GM19455 (cell line): Measurements from ENCODE around the gene LRRFIP1.
"Not testable (repeated sequence)": the region's sequence is repeated elsewhere in the genome, so short reads cannot be mapped to it uniquely, and the experiment has no call there.

Source experiments
- ATAC-seq: cut with Tn5 transposase; IDR thresholded peaks from one replicate; pipeline ENCODE4 v1.9.1; 2021; ENCODE audit not compliant: unreplicated experiment

LRRFIP1 gene, protein sequence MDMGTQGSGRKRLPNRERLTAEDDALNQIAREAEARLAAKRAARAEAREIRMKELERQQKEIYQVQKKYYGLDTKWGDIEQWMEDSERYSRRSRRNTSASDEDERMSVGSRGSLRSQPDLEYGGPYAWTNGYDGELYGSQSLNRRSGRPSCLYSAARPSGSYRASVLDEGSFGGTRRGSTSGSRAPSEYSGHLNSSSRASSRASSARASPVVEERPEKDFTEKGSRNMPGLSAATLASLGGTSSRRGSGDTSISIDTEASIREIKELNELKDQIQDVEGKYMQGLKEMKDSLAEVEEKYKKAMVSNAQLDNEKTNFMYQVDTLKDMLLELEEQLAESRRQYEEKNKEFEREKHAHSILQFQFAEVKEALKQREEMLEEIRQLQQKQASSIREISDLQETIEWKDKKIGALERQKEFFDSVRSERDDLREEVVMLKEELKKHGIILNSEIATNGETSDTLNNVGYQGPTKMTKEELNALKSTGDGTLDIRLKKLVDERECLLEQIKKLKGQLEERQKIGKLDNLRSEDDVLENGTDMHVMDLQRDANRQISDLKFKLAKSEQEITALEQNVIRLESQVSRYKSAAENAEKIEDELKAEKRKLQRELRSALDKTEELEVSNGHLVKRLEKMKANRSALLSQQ

DNA sequence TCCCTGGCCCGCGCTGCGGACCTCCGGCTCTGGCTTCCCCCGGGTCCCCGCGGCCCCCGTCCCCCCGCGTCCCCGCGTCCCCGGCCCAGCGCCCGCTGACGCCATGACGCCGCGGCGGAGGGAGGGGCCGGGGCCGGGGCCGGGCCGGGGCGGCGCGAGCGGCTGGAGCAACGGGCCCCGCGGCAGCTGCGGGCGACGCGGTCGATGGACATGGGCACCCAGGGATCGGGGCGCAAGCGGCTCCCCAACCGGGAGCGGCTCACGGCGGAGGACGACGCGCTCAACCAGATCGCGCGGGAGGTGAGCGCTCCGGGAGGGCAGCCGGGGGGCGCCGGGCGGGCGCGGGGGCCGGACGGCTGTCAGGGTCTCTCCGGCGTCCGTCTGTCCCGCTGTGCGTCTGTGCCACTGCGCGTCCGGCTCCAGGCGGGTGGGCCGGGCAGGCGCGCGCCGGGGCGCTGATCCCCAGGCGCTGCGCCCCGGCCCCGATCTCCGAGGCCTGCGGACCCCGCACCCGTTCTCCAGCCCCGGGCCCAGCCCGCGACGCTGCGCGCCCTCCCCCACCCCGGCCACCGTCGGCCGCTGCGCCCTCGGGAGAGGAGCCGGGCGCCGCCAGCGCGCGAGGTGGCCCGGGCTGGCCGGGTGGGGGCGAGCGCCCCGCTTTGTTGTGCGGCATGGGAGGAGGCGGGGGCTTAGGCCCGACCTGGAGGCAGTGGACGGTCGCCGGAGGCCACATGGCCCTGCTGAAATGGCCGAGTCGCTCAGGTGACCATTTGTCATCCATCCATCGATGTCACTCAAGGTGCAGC lies at the start of gene LRRFIP1:
Gene LRRFIP1, plus strand, starts transcription at position 147 of the 806 bp plus-strand sequence. Its CDS starts 58 bp downstream, at position 205.
- ATAC-seq, result no peak

DNA sequence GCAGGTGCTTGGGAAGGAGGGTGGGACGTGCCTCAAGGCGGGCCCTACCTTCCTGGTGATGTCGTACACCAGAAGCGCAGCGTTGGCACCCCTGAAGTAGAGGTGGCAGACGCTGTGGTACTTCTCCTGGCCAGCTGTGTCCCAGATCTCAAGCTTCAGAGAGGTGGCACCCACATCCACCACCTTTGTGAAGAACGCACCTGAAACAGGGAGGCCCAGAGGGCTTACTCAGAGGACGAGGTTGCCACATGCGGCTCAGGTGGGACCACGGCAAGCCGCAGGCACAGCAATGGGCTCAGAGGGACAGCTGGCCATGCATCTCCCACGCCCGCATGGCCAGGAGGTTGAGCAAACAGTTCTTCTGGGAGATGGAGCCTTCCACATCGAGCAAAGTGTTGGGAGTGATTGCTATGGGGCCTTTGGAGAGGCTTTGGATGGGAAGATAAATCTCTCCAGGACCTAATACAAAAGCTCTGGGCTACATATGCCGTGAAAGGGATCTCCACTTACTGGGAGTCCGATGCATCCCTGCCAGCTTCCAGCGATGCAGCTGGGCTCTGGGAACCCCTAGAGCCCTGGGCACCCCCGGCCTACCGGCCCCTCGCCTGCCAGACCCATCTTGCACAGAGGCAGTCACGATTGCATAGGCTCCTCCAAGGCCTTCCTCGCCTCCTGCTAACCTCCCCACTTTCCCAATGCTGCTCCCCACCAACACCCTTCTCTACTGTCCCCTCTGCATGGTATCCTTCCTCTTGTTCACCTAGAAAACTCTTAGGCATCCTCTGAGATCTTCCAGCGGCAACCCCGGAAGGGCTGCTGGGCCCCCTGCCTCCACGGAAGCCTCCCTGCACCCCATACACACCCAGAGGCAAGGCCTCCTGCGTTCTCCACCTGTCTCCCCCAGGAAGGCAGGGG lies 49.2 kb upstream of the LRRFIP1 start:
- ATAC-seq, result no peak

DNA sequence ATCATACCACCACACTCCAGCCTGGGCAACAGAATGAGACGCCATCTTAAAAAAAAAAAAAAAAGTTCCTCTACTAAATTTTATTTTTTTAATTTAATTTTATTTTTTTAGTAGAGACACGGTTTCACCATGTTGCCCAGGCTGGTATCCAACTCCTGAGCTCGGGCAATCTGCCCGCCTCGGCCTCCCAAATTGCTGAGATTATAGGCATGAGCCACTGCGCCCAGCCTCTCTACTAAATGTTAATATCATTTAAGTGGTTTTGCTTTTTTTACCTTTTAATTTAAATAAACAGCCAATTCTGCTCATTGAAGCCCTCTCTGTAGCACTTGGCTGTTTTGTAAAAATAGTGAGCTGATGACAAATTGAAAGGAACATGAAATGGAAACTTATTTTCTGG lies 46.1 kb upstream of the LRRFIP1 start:
- no peak for ATAC-seq

DNA sequence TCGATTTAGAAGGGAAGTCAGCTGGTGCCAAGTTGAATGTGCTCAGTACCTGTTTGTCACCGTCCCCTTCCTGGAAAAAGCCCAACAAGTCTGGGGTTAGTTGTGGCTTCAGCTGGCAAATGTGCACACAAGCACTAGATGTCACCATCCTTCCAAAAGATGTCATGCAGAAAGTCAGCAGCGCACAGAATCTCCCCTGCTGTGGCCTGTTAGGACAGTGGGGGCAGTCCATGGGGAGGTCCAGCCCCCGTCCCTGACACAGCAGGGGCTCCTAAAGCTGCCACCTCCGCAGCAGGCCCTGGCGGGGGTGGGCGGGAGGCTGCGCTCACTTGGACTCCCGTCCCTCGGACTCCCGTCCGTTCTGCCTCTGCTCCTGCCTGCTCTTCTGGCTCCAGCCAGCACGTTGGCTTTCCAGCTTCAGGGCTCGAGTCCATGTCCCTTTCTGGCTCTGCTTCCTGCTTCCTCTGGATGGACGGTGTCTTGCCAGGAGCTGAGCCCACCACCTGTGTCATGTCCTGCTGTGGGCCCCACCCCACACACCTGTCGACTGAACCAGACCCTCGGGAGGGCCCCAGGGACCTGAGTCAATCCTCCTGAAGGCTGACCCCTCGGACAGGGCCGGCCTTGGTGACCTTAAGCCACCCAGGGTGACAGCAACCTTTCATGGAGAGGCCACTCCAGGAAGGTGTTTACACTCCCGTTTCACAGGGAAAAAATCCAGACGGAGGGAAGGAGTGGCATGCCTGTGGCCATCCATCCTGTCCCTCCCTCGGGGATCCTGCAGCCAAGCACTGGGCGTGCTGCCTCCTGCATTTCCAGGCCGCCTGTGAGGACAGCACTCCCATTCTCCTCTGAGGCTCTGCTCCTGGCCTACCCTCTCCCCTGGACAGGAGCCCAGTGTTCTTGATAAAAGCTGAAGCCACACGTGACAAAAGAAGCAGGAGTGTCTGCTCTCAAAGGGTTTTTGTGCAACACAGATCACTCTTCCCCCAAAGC lies 45.3 kb upstream of the LRRFIP1 start:
- ATAC-seq, result no peak

DNA sequence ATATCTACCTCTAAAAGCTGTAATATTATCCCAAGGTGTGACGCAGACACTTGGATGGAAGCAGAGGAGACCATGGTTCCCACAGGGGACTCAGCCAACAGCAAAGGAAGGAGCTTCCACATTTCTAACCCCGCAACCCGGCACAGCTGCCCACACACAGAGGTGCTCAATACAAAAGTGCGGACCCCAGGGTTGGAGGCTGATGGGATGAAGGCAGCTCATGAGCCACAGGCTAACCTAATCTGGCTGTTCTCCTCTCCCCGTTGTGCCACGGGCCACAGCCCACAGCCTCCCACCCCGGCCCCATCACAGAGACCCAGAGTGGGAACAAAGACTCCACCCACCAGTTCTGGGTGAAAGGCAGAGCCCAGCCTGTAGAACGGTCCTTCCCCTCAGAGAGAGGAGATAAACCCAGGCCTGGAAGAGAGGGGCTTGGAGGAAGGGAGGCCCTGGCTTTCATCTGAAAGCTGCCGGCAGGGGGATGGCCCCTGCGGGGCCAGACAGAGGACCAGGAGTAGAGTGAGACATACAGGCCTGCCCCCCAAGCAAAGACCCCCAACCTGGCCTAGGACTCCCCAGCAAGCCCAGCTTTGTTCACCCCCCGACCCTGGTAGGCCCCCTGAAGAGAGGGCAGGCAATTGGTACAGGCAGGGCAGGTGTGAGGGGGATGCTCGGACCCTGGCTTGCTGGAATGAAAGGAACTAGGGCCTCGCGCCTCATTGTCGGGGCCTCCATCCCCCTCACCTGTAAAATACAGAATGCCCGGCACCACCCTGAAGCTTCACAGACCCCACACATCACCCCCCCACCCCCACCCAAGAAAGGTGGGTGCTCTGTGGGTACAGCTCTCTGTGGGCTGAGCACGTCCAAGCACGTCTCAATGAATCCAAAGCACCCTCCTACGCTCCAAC lies 43.7 kb upstream of the LRRFIP1 start:
- no peak for ATAC-seq

DNA sequence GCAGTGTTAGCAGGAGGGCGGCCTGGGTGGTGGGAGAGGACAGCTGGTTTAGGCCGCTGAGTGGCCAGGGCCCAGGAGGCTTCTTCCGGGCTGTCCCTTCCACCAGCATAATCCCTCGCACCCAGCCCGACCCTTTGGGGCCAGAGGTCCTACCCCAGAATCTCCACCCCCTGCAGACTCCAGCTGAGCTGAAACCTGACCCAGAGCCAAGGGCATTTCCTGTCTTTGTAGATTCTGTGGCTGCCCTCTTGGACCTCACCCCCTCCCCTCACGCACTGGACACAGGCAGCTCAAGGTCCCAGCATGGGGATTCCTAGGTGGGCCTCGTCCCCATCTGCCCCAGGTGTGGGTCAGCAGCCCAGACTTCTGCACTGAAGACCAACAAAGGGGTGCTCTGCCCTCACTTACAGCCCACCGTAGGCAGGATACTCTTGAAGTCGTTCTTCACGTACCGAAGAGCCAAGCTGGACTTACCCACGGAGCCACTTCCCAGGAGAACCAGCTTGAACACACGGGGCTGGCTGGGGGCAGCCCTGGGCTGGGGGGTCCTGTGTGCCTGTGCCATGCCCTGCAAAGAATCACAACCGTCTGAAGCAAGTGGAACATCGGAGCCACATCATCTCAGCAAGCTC lies 41.7 kb upstream of the LRRFIP1 start:
- no peak for ATAC-seq

DNA sequence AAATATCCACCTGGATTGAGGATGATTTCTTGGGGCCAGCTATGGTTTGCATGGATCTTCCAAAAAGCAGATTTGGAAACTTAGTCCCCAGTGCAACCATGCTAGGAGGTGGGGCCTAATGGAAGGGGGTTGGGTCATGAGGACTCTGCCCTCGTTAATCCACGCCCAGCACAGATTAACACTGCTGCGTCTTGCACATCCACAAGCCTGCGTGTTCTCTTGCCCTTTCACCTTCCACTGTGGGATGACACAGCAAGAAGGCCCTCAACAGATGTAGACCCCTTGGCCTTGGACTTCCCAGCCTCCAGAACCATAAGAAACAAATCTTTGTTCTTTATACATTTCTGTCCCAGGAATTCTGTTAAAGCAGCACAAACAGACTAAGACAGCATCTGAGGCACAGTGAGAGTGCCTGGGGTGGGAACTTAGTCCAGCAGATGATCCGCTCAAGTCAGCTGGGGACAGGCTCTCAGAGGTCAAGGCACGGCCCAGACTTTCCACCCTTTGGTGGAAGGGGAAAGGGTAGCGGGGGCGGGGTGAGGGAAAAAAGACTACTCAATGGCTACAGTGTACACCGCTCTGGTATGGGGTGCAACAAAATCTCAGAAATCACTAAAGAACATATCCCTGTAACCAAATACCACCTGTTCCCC lies 39.2 kb upstream of the LRRFIP1 start:
- no peak for ATAC-seq

DNA sequence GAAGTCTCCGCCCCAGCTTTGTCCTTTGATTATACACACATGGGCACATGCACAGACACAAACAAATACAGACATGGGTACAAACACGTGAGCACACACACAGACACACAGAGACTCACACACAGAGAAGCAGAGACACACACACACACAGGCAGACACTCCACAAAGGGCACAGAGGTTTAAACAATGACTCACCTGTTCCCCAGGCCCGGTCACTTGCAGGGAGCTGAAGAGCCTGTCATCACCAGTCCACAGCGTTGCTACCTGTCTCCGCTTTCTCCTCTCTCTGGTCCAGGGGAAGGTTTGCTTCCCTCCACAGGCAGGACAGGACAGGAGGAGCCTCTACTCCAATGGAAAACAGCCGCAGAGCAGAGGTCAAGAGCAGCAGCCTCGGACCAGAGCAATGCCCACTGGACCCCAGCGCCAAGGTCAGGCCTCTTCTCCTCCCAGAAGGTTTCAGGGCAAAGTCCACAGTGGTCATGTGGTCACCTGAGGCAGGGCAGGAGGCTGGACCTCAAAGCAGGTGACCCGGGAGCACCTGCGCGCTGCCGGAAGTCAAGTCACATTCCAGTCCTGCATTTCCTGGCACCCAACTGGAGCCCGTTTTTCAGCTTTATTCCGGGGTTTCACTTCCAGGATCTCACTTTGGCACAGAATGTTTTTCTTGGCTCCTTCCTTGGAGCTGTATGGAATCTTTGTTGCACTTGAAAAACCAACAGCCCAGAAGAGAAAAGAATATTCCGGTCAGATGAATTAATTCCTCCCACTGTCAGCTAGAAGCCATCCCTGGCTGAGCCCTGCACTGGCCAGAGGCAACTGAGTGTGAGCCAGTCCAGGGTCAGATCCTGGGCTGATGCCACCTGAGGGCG lies 36.9 kb upstream of the LRRFIP1 start, which contains the start of gene RAB17:
Gene RAB17, minus strand, starts transcription at position 463 of the 869 bp plus-strand sequence. CDS start 4,580 bp downstream, outside the sequence.
- ATAC-seq, result no peak

DNA sequence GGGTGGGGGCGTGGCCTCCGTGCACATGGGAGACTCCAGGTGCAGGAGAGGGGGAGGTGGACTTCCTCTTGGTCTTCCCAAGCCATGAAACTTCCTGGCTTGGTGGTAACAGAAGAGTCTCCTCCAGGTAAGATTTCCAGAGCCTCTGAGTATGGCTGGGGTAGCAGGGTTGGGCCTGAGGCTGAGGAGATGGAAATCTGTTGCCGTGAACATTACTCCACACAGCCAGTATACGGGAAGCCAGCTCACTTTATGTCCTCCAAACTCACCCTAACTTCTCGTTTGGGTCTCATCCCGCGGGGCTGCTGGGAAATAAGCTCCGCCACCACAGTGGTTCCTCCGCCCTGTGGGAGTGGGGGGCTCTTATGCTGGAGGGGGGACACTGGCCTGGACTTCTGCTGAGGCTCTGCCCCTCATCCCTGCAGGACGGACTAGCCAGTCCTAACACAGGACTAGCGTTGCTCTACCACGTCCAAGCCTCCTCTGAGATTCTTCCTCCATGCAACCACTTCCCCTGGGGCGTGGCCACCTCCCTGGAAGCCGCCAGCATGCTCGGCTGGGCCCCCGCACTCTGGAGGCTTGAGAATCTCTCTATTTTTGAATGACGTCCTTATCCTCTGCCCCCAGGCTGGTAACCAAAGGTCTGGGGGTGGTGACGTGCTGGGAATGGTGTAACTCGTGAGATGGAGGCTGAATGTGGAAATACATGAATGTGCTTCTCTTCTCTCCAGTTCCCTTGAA lies 36.1 kb upstream of the LRRFIP1 start:
- no peak for ATAC-seq

DNA sequence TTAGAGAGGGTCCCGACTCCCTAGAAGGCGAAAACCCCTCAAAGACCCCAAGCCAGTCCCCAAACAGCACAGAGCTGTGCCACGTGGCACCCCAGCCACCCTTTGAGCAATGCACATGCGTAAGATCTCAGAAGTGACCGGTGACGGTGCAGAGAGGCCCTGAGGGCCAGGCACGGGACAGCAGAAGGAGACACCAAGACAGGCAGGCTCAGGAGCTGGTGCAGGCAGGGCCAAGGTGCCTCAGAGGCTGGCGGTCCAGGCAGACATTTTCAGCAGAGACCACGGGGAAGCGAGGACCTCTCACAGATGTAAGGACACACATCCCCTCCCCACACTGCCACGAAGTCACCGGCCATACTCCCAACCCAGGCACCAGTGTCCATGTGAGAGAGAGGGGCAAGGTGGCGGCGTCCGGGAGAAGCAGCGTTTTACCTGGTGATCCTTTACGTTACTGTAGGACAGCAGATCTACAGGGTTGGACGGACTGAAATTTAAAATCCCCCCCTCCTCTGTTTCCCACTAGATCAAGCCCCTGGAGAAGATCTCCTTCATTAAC lies 34.9 kb upstream of the LRRFIP1 start:
- ATAC-seq, result no peak

DNA sequence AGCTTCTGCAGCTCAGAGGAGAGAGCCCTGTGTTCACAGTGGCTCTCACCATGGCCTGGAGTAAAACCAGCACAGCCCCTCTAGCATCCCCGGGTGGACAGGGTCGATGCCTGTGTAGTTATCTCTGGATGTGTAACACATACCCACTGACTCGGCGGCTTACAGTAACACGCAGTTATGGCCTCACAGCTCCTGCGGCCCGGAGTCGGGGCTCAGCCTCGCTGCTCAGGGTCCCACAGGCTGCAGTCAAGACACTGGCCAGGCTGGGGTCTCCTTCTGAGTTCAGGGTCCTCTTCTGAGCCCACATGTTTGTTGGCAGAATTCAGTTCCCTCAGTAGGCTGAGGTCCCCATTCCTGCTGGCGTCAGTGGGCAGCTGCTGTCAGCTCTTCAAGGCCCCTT lies 34.4 kb upstream of the LRRFIP1 start:
- ATAC-seq, result no peak

DNA sequence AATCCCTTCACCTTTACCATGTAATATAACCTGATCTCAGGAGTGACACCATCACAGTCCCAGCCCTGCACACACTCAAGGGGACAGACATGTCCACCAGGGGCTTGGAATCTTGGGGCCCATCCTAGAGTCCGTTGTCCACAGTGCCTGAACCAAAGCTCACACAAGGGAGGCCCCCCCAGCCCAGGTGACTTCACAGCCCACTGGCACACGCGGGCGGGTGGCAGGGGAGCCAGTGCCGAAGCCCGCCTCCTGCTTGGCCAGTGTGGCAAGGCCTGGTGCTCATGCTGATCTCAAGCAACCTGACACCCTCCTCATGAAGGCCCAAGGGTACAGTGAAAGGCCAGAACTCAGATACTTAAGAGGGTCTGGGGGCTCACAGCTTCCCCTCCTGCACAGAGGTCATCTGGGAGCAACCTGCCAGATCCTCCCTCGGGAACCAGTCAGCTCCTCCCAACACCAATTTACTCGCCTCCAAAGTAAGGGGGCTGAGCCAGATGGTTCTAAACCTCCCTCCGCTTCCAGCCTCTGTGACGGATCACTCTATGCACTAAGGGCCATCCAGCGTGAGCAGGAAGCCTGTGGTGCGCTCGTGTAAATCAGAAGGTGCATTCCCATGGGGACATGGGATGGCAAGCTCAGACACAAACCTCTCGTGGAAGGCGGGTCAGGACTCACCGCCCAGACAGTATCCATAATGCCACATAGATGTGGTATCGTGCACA lies 33.6 kb upstream of the LRRFIP1 start:
- ATAC-seq, result no peak

DNA sequence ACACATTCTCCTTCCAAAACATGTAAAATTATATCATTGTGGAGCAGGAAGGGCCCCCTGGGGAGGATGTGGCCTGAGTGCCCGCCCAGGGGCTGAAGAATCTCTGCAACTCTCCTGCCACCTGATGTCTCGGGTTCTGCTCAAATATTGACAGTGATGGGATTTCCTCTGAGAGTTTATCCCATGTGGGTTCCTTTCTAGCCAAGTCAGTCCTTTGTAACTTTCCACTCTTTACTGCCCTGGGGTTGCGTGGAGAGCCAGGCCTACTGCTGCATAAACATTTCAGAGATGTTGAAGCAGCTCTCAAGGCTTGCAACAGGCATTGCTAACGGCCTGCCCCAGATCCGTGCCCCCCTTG lies 32.9 kb upstream of the LRRFIP1 start:
- no peak for ATAC-seq

DNA sequence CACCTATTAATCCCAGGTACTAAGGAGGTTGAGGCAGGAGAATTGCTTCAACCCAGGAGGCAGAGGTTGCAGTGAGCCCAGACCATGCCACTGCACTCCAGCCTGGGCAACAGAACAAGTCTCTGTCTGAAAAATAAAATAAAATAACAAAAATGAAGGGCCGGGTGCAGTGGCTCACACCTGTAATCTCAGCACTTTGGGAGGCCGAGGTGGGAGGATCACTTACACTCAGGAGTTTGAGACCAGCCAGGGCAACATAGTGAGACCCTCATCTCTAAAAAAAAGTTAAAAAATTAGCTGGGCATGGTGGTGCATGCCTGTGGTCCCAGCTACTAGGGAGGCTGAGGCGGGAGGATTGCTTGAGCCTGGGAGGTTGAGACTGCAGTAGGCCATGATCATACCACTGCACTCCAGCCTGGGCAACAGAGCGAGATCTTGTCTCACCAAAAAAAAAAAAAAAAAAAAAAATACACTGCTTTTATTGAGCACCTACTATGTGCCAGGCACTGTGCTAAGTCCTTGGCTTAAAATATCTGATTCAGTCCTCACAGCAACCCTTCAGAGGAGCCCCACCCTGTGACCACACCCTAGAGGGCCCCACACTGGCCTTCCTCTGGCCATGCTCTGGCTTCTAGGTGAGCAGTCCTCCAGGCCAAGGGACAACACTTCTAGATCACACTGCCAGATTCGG lies 31.4 kb upstream of the LRRFIP1 start:
- ATAC-seq, result not testable (repeated sequence)
